Kidney (tissue), 14 donors: ENCODE measurements around the gene EHBP1L1. TPM values are rescaled to one million over a fixed set of nuclear protein-coding genes. Genes with fewer than 3 reads are reported as not detected.

Experiments used
- DNase-seq, 5 donors: peaks; one replicate each; pipeline ENCODE4 v3.0.0-alpha.2; 2013 to 2020
- FAIRE-seq: peaks from 2 replicates; lab custom pipeline; 2012; peaks lifted over from hg19 to GRCh38; lab: Jason Lieb, UNC
- H3K27ac ChIP-seq, 2 donors: one replicate each; pipeline ENCODE4 v1.7.0; 2013; ENCODE audit warnings: low read depth in 2 of 2, low read length in 2 of 2, inconsistent platforms in 1 of 2
- H3K27me3 ChIP-seq: one replicate; pipeline ENCODE4 v1.7.1; 2013; ENCODE audit warnings: low read length, inconsistent platforms; ENCODE audit not compliant: control insufficient read depth, insufficient read depth
- H3K36me3 ChIP-seq, 3 donors: one replicate each; pipeline versions ENCODE4 v1.7.0 to v1.7.1; 2013; ENCODE audit warnings: low read length in 3 of 3, control low read depth in 1 of 3, inconsistent platforms in 1 of 3; ENCODE audit not compliant: insufficient read depth in 3 of 3, control insufficient read depth in 2 of 3
- H3K4me1 ChIP-seq, 3 donors: one replicate each; pipeline versions ENCODE4 v1.7.0 to v1.7.1; 2013; ENCODE audit warnings: low read length in 3 of 3, inconsistent platforms in 1 of 3, low read depth in 1 of 3; ENCODE audit not compliant: control insufficient read depth in 2 of 3, insufficient read depth in 2 of 3
- H3K4me3 ChIP-seq, 3 donors: one replicate each; pipeline versions ENCODE4 v1.7.0 to v1.8.1; 2013; ENCODE audit warnings: low read length in 3 of 3, control low read depth in 1 of 3, inconsistent platforms in 1 of 3
- H3K9ac ChIP-seq, 3 donors: one replicate each; pipeline versions ENCODE4 v1.7.0 to v1.7.1; 2013; ENCODE audit warnings: low read length in 3 of 3, control low read depth in 1 of 3, inconsistent platforms in 1 of 3
- H3K9me3 ChIP-seq, 3 donors: one replicate each; pipeline versions ENCODE4 v1.7.0 to v1.7.1; 2013; ENCODE audit warnings: low read length in 3 of 3, control low read depth in 1 of 3, inconsistent platforms in 1 of 3; ENCODE audit not compliant: control insufficient read depth in 2 of 3, insufficient read depth in 1 of 3
- intact Hi-C: fragments of 100-400 bp; cut with DNase I; formaldehyde crosslinking; loops from one replicate; pipeline ENCODE4 v1.11.1; 2022
- polyA plus RNA-seq: library from polyadenylated mRNA; stranded (reverse); fragments of 350-450 nt; fragmentation: Illumina TruSeq; extraction: RNeasy Lipid Tissue Mini Kit (QIAGEN cat#74804); gene quantifications from one replicate; pipeline ENCODE4 v1.2.3, GENCODE V29; 2014; ENCODE audit warnings: low read depth, low replicate concordance; ENCODE audit not compliant: insufficient read depth
- total RNA-seq: library from RNA; stranded (reverse); fragmentation: NEBNext Ultra II Directional; extraction: Animal tissue kit (Norgen Biotek cat#: 25700); gene quantifications from one replicate; pipeline ENCODE4 v1.2.1, GENCODE V29; 2021
- TF ChIP-seq, protein P1 (sequence below): IDR thresholded peaks from 3 replicates; pipeline ENCODE4 v1.5.1; 2012; ENCODE audit warnings: mild to moderate bottlenecking, moderate library complexity, borderline replicate concordance; ENCODE audit not compliant: insufficient read depth; ENCODE audit errors: extremely low read depth
- donor health status: control.
- donor health status: control.
- donor health status: control.
- donor health status: control.
- donor health status: control.
- donor health status: DM: yes; HTN: yes; CAD: no.
- donor health status: Normal renal cell carcinoma (clear cell type).

Gene EHBP1L1
- total and polyA plus RNA-seq, 2 donors from 2014 or later = 20.5 to 95.4 TPM

DNA sequence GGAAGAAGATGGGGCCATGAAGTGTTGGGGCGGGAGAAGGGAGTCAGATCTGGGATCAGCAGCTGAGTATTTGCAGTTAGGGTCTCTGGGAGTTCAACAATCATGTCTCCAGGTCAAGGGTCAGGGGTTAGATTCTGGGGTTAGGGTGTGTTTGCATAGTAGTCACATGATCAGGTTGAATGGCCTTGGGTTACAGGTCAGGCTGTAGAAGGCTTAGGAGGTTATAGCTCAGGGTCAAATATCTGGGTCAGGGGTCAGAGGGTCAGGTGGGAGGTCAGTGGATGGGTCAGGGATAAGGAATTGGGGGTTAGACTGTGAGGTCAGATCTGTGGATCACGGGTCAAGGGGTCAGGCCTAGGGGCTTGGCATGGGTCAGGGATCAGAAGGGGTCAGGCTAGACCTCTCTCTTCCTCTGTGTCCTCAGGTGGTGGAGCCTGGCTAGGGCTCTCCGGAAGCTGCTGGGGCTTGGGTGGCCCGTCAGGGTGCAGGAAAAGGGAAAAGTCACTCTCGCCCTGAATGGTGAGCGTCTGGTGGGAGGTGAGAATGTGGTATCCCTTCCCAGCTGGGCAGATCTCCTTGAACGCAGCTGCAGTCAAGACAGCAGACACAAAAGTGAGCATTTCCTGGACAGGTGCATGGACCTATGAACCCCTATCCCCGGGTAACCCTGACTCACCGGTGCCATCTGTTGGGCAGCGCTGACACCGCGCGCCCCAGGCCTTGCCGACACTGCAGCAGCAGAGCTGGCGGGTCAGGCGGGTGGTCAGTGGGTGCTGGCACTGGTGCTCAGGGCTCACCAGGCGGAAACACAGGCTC, 24.1 kb upstream of the EHBP1L1 start:
- H3K36me3 ChIP-seq = peaks cover 0 to 2% (median 0%) of the 10 kb centered on the region in 3 donors
- DNase-seq = peak; percentile 45 to 83 (median 55)
- H3K9me3 ChIP-seq = no peaks in the 10 kb centered on the region
- H3K9ac ChIP-seq = no peak overlapping the region
- H3K4me3 ChIP-seq = peak overlapping the region in 1 of 3 donors; percentile 32
- TF ChIP-seq, protein P1, sequence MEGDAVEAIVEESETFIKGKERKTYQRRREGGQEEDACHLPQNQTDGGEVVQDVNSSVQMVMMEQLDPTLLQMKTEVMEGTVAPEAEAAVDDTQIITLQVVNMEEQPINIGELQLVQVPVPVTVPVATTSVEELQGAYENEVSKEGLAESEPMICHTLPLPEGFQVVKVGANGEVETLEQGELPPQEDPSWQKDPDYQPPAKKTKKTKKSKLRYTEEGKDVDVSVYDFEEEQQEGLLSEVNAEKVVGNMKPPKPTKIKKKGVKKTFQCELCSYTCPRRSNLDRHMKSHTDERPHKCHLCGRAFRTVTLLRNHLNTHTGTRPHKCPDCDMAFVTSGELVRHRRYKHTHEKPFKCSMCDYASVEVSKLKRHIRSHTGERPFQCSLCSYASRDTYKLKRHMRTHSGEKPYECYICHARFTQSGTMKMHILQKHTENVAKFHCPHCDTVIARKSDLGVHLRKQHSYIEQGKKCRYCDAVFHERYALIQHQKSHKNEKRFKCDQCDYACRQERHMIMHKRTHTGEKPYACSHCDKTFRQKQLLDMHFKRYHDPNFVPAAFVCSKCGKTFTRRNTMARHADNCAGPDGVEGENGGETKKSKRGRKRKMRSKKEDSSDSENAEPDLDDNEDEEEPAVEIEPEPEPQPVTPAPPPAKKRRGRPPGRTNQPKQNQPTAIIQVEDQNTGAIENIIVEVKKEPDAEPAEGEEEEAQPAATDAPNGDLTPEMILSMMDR = peak; percentile 70
- no peaks in the 10 kb centered on the region for H3K27me3 ChIP-seq
- peak overlapping the region in 1 of 2 donors; percentile 79 for H3K27ac ChIP-seq
- H3K4me1 ChIP-seq = peaks cover 0 to 31% (median 4%) of the 10 kb centered on the region in 3 donors
- intact Hi-C loops = no loop called here
- FAIRE-seq = no peak

DNA sequence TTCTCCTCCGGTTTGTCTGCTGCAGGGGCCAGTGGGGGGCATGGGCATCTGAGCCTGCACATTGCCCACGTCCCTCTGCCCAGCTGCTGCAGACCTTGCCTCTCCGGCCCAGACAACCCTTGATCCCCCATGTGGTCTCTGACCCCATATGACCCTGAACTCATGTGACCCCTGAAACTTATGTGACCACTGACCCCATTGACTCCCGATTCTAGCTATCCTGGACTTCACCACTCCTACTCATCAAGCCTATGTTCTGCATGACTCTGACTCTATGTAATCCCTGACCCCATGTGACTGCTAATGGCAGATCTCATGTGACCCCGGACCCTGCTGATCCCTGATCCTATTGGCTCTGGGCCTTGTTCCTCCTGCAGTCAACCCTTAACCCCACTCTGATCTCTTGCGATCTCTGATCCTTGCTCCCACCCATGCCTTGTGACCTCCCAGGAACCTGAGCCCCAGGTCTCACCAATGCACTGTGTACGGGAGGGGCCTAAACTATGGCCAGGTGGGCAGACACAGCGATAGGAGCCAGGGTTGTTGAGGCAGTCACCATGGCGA, 23.4 kb upstream of the EHBP1L1 start:
- Histone ChIP-seq H3K27me3 (no peaks in the 10 kb centered on the region), H3K36me3 (peaks cover 0 to 2% (median 0%) of the 10 kb centered on the region in 3 donors), H3K4me1 (peaks cover 0 to 38% (median 7%) of the 10 kb centered on the region in 3 donors), H3K9ac (no peak overlapping the region), H3K9me3 (no peaks in the 10 kb centered on the region), H3K4me3 (no peak overlapping the region), H3K27ac (peak overlapping the region in 1 of 2 donors; percentile 79)
- DNase-seq = peak in 1 of 5 donors; percentile 70
- intact Hi-C loops = no loop called here
- no peak for FAIRE-seq
- TF ChIP-seq, protein P1 = no peak

DNA sequence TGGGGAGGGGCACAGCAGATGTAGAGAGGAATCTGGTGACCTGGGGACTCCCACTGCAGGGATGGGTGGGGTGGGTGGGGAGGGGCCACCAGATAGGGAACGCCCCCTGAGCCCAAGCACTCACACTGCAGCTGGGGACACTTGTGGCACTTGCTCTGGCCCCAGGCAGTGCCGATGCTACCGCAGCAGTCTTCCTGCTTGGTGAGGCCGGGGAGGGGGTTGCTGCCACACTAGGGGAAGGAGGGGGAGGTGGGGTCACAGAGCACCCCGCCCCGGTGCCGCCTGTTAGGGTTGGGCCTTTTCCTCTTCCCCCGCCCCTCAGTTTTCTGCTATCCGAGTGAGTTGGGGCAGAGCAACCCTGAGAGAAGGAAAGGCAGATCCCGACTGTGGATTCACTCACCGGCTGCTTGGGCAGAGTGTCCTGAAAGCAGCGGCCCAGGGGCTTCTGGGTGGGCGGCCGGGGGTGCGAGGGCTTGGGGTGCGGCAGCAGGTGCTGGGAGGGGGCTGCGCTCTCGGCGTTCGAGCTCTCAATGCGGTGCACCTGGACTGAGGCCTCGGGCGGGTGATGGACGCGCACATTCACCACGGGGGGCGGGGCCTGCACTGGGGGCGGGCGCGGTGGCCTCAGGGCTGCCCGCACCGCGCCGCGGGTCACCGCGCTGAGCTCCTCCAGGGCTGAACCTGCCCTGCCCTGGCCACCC, 22.4 kb upstream of the EHBP1L1 start:
- FAIRE-seq = no peak
- H3K9ac ChIP-seq = no peak overlapping the region
- peaks cover 0 to 2% (median 0%) of the 10 kb centered on the region in 3 donors for H3K36me3 ChIP-seq
- peaks cover 0 to 38% (median 7%) of the 10 kb centered on the region in 3 donors for H3K4me1 ChIP-seq
- H3K9me3 ChIP-seq = no peaks in the 10 kb centered on the region
- DNase-seq = peak in 2 of 5 donors; percentile 74 to 77
- no peak overlapping the region for H3K27ac ChIP-seq
- intact Hi-C loops = no loop called here
- TF ChIP-seq, protein P1 = no peak
- no peak overlapping the region for H3K4me3 ChIP-seq
- no peaks in the 10 kb centered on the region for H3K27me3 ChIP-seq
